ENCODE results near the gene KHDC4.

Gene KHDC4

GRCh38 chr1:155968670-155969069 lies 34.5 kb upstream of the KHDC4 start:
- DNase-seq, result no peak

- DNase-seq, result no peak
Measured at GRCh38 chr1:155968051-155968400, 33.8 kb upstream of the KHDC4 start.

GRCh38 chr1:155967341-155968050 lies 33.3 kb upstream of the KHDC4 start:
- no peak for DNase-seq

- DNase-seq, result no peak
Measured at GRCh38 chr1:155966750-155967149, 32.5 kb upstream of the KHDC4 start.

GRCh38 chr1:155966135-155966534 lies 31.9 kb upstream of the KHDC4 start:
- no peak for DNase-seq

GRCh38 chr1:155964193-155964592 lies 30.0 kb upstream of the KHDC4 start:
- no peak for DNase-seq

- no peak for DNase-seq
Measured at GRCh38 chr1:155962599-155963211, 28.5 kb upstream of the KHDC4 start.

GRCh38 chr1:155961937-155962336 lies 27.7 kb upstream of the KHDC4 start:
- no peak for DNase-seq

- no peak for DNase-seq
Measured at GRCh38 chr1:155960081-155960745, 26.0 kb upstream of the KHDC4 start.

- DNase-seq, result no peak
Measured at GRCh38 chr1:155957411-155957915, 23.2 kb upstream of the KHDC4 start.

- no peak for DNase-seq
Measured at GRCh38 chr1:155954645-155955044, 20.4 kb upstream of the KHDC4 start.

- DNase-seq, result no peak
Measured at GRCh38 chr1:155952505-155952890, 18.3 kb upstream of the KHDC4 start.

- no peak for DNase-seq
Measured at GRCh38 chr1:155951753-155952504, 17.7 kb upstream of the KHDC4 start.

GRCh38 chr1:155950829-155951228 lies 16.6 kb upstream of the KHDC4 start:
- no peak for DNase-seq

- no peak for DNase-seq
Measured at GRCh38 chr1:155947741-155948140, 13.5 kb upstream of the KHDC4 start.

- DNase-seq, result no peak
Measured at GRCh38 chr1:155947292-155947691, 13.1 kb upstream of the KHDC4 start.

GRCh38 chr1:155946633-155947219 lies 12.5 kb upstream of the KHDC4 start:
- DNase-seq, result no peak

- DNase-seq, result no peak
Measured at GRCh38 chr1:155944444-155944799, 10.2 kb upstream of the KHDC4 start.

GRCh38 chr1:155942578-155943141 lies 8.4 kb upstream of the KHDC4 start:
- DNase-seq, result no peak

- no peak for DNase-seq
Measured at GRCh38 chr1:155941845-155942531, 7.8 kb upstream of the KHDC4 start.

- no peak for DNase-seq
Measured at GRCh38 chr1:155940993-155941844, 7.0 kb upstream of the KHDC4 start, which contains the start of gene RXFP4. RXFP4 (plus strand) TSS chr1:155941638; CDS start chr1:155941710, 72 bp downstream.

Measured in DMS79 treated with DMSO at 0.1 percent for 48 hours (cell line).